NCI-H69 (cell line): ENCODE data around the gene ZSWIM5.
"Not testable (repeated sequence)": the region's sequence is repeated elsewhere in the genome, so short reads cannot be mapped to it uniquely, and the experiment has no call there.

Experiments used
- DNase-seq: peaks from one replicate; lab custom pipeline; 2025; lab: John Stamatoyannopoulos, UW

The ZSWIM5 gene

DNA sequence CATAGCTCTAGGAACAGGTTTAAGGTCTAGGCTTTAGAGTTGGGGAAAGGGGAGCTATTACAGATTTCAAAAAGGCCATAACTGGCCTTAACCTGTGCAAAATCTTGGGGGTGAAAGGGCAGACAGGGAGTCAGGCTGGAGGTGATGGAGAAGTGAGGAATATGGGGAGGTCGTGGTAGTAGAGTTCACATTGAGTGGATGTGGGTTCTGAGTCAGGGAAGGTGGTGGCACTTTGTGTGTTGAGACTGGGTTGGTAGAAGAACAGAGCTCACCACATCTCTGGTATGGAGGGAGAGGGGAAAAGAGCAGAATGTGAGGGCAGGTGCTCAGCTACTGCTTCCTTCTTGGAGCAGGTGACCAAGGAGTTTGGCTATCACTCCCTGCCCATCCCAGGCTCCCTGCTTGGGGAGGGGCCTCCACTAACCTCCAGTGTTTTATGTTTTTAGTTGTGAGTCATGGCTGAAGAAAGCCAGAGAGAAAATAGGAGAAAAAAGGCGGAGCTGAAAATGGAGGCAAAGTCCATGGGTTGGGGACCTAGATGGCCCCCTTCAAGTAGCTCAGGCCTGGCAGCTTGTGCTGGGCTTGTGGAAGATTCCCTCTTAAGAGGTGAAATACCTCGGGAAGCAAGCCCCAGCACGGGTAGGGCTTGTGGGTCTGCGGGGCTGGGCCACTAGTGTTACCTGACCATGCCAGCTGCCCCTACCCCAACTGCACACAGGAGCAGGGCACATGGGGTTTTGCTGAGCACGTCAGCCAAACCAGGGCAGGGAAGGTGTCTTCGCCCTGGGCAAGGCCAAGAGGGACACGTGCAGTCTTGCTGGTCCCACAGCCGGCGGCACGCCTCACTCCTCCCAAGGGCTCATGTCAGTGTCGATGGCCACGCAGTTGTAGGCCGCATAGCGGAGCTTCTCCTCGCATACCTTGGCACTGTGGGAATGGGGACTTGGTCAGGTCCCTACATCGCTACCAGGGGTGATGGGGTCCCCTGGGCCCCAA is 203.5 kb downstream of the ZSWIM5 start:
- DNase-seq = no peak

DNA sequence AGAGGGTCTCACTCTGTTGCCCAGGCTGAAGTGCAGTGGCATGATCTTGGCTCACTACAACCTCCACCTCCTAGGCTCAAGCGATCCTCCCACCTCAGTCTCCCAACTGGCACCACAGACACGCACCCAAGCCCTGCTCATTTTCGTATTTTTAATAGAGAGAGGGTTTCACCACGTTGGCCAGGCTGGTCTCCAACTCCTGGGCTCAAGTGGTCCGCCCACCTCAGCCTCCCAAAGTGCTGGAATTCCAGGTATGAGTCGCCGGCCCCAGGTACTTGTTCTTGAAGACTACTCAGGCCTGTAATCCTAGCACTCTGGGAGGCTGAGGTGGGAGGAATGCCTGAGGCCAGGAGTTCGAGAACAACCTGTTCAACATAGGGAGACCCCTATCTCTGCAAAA is 204.8 kb downstream of the ZSWIM5 start:
- DNase-seq = not testable (repeated sequence)

DNA sequence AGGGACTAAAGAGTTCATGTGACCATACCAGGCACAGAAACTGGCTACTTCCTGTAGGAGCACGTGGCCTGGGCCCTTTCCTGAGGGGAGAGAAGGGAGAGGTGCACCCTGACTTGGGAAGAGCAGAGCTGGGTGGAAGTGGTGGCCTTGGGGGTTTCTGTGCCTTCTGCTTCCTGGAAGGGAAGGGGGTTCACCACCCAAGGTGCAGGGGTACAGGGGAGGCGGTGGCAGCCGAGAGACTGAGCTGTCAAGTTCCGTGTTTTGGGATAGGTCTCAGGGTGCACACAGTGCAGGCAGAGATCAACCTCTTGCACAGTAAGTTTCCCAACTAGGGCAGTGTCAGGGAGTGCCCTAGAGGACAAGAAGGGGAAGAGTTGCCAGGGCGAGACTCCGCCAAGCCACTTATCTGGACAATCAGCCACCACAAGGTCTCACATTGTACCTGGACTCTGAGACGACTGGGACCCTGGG is 205.4 kb downstream of the ZSWIM5 start:
- no peak for DNase-seq

DNA sequence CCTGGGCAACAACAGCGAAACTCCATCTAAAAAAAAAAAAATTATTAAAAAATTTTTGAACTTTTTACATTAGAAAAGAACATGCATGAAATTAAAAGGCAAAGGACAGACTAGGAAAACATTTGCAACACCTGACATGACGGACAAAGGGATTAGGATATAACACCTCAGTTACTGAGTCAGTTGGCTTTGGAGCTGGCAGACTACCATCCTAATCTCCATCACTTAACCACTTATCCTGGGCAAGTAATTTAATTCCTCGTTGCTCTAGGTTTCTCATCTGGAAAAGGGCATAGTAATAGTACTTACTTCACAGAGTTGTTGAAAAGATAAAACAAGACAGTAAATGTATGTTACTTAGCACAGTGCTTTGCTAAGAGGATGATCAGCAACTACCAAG is 207.2 kb downstream of the ZSWIM5 start:
- DNase-seq = no peak

DNA sequence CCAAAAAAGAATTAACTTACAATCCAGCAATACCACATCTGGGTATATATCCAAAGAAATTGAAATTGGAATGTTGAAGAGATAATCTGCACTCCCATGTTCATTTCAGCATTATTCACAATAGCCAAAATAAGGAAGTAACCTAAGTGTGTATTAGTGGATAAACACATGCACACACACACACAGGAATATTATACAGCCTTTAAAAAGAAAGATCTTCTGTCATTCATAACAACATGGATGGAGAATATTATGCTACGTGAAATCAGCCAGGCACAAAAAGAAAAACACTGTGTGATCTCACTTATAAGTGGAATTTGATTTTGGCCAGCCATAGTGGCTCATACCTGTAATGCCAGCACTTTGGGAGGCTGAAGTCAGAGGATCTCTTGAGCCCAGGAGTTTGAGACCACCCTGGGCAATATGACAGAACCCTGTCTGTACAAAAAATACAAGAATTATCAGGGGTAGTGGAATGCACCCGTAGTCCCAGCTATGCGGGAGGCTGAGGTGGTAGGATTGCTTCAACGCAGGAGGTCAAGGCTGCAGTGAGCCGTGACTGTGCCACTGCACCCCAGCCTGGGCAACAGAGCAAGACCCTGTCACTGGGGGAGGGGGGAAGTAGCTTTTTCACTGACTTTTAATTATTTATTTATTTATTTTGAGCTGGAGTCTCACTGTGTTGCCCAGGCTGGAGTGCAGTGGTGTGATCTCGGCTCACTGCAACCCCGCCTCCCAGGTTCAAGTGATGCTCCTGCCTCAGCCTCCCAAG is 210.8 kb downstream of the ZSWIM5 start:
- no peak for DNase-seq

DNA sequence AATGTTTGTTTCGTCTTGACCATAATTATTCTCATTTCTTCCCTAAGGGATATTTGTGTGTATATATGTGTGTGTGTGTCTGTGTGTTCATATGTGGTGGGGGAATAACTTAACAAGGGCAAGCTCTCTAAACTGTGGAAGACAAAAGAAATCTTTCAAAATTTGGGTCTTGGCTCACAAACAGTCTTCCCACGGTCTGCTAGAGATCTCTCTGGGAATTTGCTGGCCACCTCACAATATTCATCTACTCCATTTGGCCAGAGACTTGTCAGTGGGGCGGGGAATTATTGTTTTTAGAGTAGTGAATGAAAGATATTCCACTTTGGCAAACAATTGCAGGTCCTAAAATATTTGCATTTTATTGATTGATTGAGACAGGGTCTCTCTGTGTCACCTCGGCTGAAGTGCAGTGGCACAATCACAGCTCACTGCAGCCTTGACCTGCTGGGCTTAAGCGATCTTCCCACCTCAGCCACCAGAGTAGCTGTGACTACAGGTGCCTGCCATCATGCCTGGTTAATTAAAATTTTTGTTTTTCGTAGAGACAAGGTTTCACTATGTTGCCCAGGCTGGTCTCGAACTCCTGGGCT is 212.0 kb downstream of the ZSWIM5 start:
- DNase-seq = no peak

DNA sequence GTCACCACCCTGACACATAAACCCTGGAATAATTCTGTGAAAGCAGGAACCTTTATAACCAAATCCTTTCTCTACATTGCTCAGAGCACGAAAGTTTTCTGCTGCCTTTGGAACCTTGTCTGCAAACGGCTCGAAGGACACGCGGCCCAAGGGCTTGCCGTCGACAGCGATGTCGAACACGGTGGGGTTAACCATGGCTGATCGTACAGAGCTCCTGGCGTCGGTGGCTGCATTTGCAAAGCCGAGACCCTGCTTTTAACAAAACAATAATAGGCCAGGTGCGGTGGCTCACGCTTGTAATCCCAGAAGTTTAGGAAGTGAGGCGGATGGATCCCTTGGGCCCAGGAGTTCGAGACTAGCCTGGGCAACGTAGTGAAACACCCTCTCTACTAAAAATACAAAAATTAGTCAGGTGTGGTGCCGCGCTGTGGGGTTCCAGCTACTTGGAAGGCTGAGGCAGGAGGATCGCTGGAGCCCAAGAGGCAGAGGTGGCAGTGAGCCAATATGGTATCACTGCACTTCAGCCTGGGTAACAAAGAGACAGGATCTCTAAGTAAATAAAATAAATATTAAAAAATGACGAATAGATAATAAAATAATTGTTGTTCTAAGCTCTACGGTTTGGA is 217.8 kb downstream of the ZSWIM5 start:
- no peak for DNase-seq

DNA sequence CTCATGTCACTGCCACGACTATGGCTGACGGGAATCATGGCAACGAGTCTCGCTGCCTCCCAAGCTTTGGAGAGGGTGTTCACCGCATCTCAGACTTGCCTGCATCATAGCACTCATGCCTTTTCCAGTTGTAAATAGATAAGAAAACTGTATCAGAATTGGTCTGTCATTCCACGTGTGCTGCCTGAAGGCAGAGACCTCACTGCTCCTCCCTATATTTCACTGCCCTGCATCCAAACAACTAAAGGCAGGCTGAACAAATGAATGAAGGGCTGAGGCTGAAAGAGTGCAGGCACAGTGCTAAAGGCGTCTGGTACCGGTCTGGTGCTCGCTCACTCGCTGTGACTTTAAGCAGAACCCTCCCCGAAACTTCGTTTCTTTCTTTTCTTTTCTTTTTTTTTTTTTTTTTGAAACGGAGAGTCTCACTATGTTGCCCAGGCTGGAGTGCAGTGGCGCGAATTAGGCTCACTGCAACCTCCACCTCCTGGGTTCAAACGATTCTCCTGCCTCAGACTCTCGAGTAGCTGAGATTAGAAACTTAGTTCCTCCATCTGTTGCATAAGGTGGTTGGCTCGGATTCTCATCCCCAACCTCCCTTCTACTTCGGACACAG is 220.6 kb downstream of the ZSWIM5 start:
- no peak for DNase-seq

DNA sequence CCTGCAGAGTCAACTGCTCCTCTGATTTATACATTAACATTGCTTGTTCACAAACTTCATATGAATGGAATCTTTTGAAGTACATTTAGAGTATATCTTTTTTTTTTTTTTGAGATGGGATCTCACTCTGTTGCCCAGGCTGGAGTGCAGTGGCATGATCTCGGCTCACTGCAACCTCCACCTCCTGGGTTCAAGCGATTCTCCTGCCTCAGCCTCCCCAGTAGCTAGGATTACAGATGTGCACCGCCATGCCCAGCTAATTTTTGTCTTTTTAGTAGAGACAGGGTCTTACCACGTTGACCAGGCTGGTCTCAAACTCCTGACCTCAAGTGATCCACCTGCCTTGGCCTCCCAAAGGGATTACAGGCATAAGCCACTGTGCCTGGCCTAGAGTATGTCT is 229.0 kb downstream of the ZSWIM5 start:
- DNase-seq = not testable (repeated sequence)

DNA sequence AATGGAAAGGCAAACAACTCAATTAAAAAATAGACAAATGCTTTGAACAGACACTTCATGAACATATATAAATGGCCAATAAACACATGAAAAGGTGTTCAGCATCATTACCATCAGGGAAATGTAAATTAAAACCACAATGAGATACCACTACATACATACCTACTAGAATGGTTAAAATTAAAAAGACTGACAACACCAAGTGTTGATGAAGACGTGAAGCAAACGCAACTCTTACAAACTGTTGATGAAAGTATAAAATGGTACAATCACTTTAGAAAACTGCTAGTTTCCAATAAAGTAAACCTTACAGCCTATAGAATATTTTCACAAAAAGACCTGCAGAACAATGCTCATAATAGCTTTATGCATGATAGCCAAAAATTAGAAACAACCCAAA is 230.2 kb downstream of the ZSWIM5 start:
- no peak for DNase-seq

DNA sequence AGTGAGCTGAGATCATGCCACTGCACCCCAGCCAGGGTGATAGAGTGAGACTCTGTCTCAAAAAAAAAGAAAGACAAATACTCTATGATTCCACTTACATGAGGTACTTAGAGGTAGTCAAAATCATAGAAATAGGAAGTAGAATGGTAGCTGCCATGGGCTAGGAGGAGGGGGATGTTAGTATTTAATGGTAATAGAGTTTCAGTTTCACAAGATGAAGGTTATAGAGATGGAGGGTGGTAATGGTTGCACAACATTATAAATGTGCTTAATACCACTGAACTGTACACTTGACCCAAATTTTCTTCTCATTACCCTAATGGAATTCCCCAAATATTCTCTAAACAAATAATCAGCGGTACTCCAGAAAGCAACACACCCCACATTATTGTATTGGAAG is 232.8 kb downstream of the ZSWIM5 start:
- no peak for DNase-seq

DNA sequence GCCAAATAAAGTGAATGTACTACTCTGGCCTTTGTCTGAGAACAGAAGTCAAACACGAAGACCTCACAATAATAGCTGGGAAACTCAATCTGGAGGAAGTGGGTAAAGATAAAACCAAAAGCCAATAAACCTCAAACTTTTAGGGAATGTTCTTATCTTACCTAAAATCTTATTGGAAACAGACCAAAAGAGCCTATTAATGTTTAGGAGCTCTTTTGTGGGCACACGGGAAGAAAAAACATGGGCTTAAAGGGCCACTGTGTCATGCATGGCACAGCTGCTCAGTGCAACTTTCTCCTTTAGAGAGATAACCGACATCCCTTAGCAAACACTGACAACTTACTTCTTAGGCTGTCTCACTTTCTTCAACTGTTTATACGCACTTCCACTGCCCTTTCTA is 236.1 kb downstream of the ZSWIM5 start:
- DNase-seq = no peak
